Activated T-helper 2 cell treated with anti-CD3 and anti-CD28 coated beads, Interferon-gamma antibody, Interleukin-2, Interleukin-4, amounts not matched to agents 10 μg/mL and 5 μg/mL and 100 μg/mL, durations not matched to agents 14 hours and 24 hours and 36 hours (primary cell): Measurements from ENCODE around the gene OAS2. TPM values are rescaled to one million over a fixed set of nuclear protein-coding genes. Genes with fewer than 3 reads are reported as not detected.

Experiments
- total RNA-seq: library from RNA; stranded (reverse); gene quantifications from 2 replicates; pipeline ENCODE4 v1.2.3, GENCODE V29; 2022

OAS2 gene
- total RNA-seq, 1 donor from 2014 or later: 88.3 TPM

Other genes with a start within 250 kb of the OAS2 start
- not detected in 2 replicates for gene RPH3A, start 186.8 kb upstream of the OAS2 start, total RNA-seq
- gene OAS1, start 71.6 kb upstream of the OAS2 start, total RNA-seq: 17.7 and 17.8 TPM in 2 replicates
- gene OAS3, start 40.0 kb upstream of the OAS2 start, total RNA-seq: 27.2 and 29.6 TPM in 2 replicates
- 0.16 TPM in 1 of 2 replicates, not detected in the other for gene DTX1, start 78.2 kb downstream of the OAS2 start, total RNA-seq
- gene RASAL1, start 157.2 kb downstream of the OAS2 start, total RNA-seq: 2.2 TPM in 2 replicates
- 0.14 TPM in 1 of 2 replicates, not detected in the other for gene CFAP73, start 171.2 kb downstream of the OAS2 start, total RNA-seq
- gene DDX54, start 207.0 kb downstream of the OAS2 start, total RNA-seq: 115 and 118 TPM in 2 replicates
- gene RITA1, start 207.2 kb downstream of the OAS2 start, total RNA-seq: 26.8 and 27.2 TPM in 2 replicates
- gene TPCN1, start 242.9 kb downstream of the OAS2 start, total RNA-seq: 44.9 and 47.5 TPM in 2 replicates